GM19238 (cell line): ENCODE results near the gene APBB2.

Source experiments
- DNase-seq: peaks from one replicate; pipeline ENCODE4 v3.0.0; 2011; ENCODE audit warnings: low spot score; ENCODE audit not compliant: insufficient read length

Gene APBB2

GRCh38 chr4:41214136-41214824 lies at the start of gene APBB2:
APBB2 (minus strand) TSS chr4:41214542; CDS start chr4:41033254, 181,288 bp downstream.
- DNase-seq = peak; percentile 77

- DNase-seq = no peak
Observed at GRCh38 chr4:41262198-41262597, 47.9 kb upstream of the APBB2 start.

- no peak for DNase-seq
Observed at GRCh38 chr4:41260116-41260733, 45.9 kb upstream of the APBB2 start.

- no peak for DNase-seq
Observed at GRCh38 chr4:41258783-41259182, 44.4 kb upstream of the APBB2 start.

- DNase-seq = no peak
Observed at GRCh38 chr4:41257906-41258305, 43.6 kb upstream of the APBB2 start.

DNA sequence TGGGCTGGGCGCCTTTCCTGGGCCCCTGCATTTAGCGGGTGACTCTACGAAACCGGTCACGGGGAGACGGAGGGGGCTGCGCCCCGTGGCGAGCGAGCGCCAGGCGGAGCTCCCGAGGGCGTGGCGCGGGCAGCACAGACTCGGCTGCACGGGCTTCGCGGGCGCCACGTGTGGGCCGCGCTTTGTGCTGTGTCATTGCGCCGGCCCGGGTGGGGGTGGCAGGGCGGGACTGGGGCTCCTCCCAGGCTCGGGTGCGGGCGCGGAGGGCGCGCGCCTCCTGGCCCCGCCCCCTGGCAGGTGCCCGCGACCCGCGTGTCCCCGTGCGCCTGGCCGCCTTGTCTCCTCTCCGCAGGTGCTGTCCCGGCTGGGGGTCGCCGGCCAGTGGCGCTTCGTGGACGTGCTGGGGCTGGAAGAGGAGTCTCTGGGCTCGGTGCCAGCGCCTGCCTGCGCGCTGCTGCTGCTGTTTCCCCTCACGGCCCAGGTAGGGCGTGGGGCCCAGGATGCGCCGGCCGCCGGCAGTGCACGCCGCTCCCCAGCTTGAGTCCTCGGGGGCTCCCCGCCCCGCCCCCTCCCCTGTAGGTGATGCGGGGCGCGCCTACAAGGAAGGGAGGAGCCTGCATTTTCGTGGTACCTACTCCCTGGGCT lies 43.0 kb upstream of the APBB2 start:
- peak; percentile 19 for DNase-seq

GRCh38 chr4:41256740-41257256 lies 42.5 kb upstream of the APBB2 start, which contains the start of gene UCHL1:
UCHL1 (plus strand) TSS chr4:41256928; CDS start chr4:41256977, 49 bp downstream.
- DNase-seq = no peak

DNA sequence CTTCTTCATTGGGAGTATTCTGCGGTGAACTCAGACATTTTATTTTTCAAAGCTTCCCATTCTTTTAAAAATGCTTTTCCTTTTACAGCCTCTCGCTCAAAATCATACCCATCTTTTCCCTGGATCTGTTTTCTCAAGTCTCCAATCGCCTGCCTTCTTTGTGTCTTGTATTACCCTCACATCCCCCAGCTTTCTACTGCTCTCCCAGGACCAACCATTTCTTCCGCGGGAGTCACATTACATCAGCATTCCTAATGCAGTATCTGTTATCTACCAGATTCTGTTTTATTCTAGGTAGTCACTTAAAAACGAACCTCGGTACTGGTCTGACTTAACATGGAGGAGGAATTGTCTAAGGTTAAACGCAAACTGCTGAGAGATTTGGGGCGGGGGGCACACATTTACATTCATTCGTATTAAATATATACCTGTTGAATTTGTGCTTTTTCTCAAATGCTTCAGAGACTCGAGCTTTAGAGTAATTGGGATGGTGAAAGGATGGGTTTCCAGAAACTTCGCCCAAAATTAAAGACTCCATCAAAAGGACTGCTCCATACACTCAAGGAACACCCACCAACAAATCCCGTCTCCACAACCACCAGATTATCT lies 41.9 kb upstream of the APBB2 start:
- DNase-seq = no peak

DNA sequence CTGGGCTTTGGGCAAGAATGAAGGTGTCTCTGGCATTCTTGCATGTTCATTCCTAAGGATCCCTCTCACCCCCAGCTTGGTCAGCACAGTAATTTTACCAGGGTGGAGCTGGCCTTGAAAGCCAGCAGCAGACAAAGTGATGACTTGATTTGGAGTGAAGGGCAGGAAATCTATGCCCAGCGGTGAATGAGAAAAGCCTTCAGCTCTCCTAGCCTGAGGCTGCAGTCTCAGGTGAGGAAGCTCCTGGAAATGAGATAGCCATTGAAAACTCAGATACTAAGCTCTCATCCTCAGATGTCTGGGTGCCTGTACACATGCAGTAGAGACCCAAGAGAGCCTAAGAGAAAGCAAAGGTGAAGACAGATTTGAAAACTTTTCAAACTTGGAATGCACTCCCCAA lies 31.6 kb upstream of the APBB2 start:
- DNase-seq = no peak

DNA sequence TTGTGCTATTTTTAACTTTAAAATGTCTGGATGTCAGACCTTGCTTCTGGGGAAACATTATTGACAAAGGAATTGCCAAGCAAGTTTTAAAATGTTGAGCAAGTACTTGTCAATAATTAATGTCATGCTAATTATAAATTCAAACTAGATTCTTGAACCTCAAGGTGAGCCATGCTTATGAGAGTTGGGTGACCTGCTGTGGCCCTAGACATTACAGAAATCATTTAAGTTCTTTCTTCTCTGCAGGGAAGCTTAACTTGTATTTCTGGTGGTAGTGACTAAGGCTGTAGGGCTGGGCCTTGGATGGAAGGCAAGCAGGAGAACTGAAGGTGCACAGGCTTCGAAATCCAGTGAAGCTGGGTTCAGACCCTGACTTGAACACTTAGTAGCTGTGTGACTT lies 27.6 kb upstream of the APBB2 start:
- DNase-seq = no peak

- DNase-seq = no peak
Observed at GRCh38 chr4:41236508-41236907, 22.2 kb upstream of the APBB2 start.

DNA sequence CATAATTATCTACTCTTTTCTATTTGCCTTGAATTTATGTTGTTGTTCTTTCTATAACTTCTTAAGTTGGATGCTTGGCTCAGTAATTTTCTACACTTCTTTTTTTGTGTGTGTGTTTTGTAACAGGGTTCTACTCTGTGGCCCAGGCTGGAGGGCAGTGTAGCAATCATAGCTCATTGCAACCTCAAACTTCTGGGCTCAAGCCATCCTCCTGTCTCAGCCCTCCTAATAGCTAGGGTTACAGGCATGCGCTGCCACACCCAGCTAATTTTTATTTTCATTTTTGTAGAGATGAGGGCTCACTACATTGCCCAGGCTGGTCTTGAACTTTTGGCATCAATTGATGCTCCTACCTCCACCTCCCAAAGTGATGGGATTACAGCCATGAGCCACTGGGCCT lies 21.7 kb upstream of the APBB2 start:
- DNase-seq = no peak

GRCh38 chr4:41232856-41233255 lies 18.5 kb upstream of the APBB2 start:
- no peak for DNase-seq

- no peak for DNase-seq
Observed at GRCh38 chr4:41232406-41232805, 18.1 kb upstream of the APBB2 start.

- no peak for DNase-seq
Observed at GRCh38 chr4:41227902-41228301, 13.6 kb upstream of the APBB2 start.

GRCh38 chr4:41221850-41222645 lies 7.7 kb upstream of the APBB2 start:
- no peak for DNase-seq

DNA sequence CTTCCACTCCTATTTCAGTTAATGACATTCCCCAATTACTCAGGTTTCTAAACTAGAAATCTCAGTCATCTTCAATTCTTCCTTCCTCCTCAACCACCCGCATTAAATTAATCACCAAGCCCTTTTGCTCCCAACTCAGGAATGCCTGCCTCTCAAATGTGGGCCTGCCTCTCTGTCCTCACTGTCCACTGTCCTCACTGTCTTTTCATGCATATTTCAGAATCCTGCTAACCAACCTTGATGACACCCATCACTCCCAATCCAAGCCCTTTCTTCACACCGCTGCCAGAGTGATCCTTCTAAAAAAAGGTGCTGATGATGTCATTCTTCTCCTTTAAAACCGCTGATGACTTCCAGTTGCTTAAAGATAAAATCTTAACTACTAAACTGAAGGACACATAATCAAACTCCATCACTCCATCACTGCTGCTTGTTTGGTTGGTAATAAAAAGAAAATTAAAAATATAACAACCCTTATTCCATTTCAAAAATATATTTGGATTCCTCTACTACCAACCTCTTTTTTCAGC lies 5.1 kb upstream of the APBB2 start:
- DNase-seq = no peak

DNA sequence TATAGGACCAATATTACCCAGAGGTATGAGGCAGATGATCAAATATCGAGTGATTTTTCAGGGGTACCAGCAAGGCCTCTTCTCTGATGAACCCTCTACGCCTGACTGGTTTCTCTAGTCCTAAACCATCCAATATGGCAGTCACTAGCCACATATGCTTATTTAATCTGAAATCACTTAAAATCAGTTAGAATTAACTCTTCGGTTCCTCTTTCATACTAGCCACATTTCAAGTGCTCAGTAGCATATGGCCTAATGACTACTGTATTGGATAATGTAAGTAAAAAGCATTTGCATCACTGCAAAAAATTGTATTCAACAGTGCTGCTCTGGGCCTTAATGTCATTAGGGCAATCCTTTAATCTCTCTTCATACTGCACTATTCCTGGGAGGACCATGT lies 4.4 kb upstream of the APBB2 start:
- no peak for DNase-seq

GRCh38 chr4:41217374-41217773 lies 3.0 kb upstream of the APBB2 start:
- DNase-seq = no peak

DNA sequence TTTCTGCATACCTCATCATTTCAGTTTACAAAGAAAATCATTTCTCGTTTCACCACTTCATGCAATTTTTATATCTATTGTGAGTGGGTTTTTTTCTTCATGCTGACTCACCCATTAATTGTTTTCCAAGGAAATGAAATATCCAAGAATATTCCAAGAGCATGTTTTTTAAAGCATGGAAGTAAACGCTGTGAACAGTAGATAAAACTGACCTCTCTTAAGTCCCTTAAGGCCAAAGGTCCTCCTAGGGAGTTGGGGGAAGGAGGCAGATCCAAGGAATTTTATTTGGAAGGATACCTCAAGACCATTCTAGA lies 2.6 kb upstream of the APBB2 start:
- DNase-seq = no peak
